Hepatocyte (in vitro differentiated cells): ENCODE measurements around the gene LRRC18. TPM values are rescaled to one million over a fixed set of nuclear protein-coding genes. Genes with fewer than 3 reads are reported as not detected.

Experiments
- DNase-seq: peaks from one replicate; pipeline ENCODE4 v3.0.0-alpha.2; 2016; ENCODE audit warnings: low spot score
- H2AFZ ChIP-seq: fragments of 200-600 bp; sonication (generic); 2 replicates; pipeline ENCODE4 v1.6.0; 2016; ENCODE audit warnings: antibody characterized with exemption, mild to moderate bottlenecking
- H3K27ac ChIP-seq: fragments of 200-600 bp; sonication (generic); 2 replicates; pipeline ENCODE4 v1.5.1; 2016; ENCODE audit warnings: mild to moderate bottlenecking
- H3K27me3 ChIP-seq: fragments of 200-600 bp; sonication (generic); 2 replicates; pipeline ENCODE4 v1.6.1; 2016
- H3K36me3 ChIP-seq: fragments of 200-600 bp; sonication (generic); replicated peaks from 2 replicates; pipeline ENCODE4 v1.5.1; 2016; ENCODE audit warnings: low read depth; ENCODE audit not compliant: insufficient read depth
- H3K4me1 ChIP-seq: fragments of 200-600 bp; sonication (generic); 2 replicates; pipeline ENCODE4 v1.5.1; 2016; ENCODE audit warnings: mild to moderate bottlenecking, moderate library complexity; ENCODE audit not compliant: insufficient read depth
- H3K4me2 ChIP-seq: fragments of 200-600 bp; sonication (generic); 2 replicates; pipeline ENCODE4 v1.6.0; 2016
- H3K4me3 ChIP-seq: fragments of 200-600 bp; sonication (generic); 2 replicates; pipeline ENCODE4 v1.5.1; 2016; ENCODE audit warnings: mild to moderate bottlenecking
- H3K79me2 ChIP-seq: fragments of 200-600 bp; sonication (generic); 2 replicates; pipeline ENCODE4 v1.6.0; 2017; ENCODE audit warnings: mild to moderate bottlenecking
- H3K9me2 ChIP-seq: fragments of 200-600 bp; sonication (generic); replicated peaks from 2 replicates; pipeline ENCODE4 v1.6.0; 2017; ENCODE audit warnings: mild to moderate bottlenecking; ENCODE audit not compliant: insufficient read depth
- H3K9me3 ChIP-seq: fragments of 200-600 bp; sonication (generic); 2 replicates; pipeline ENCODE4 v1.5.1; 2016; ENCODE audit warnings: low read depth, mild to moderate bottlenecking
- H4K20me1 ChIP-seq: fragments of 200-600 bp; sonication (generic); 2 replicates; pipeline ENCODE4 v1.6.0; 2016; ENCODE audit warnings: mild to moderate bottlenecking; ENCODE audit not compliant: insufficient read depth, poor library complexity, severe bottlenecking
- EZH2 ChIP-seq: fragments of 200-600 bp; sonication (generic); IDR thresholded peaks from 2 replicates; pipeline ENCODE4 v1.6.1; 2016; ENCODE audit warnings: antibody characterized with exemption, mild to moderate bottlenecking, borderline replicate concordance
- EZH2phosphoT487 ChIP-seq: fragments of 200-600 bp; sonication (generic); IDR thresholded peaks from one replicate; pipeline ENCODE4 v1.6.1; 2018; ENCODE audit warnings: antibody characterized with exemption, mild to moderate bottlenecking, low read depth, moderate library complexity; ENCODE audit not compliant: unreplicated experiment, severe bottlenecking
- WGBS: methylation state at CpG from one replicate; pipeline ENCODE4 v1.1.6; 2016; ENCODE audit warnings: low lambda C conversion rate; ENCODE audit errors: missing lambda C conversion rate; 5-methylcytosine and 5-hydroxymethylcytosine counted together
- polyA plus RNA-seq: library from polyadenylated mRNA; unstranded; fragments of >200 nt; fragmentation: Nextera tagmentation; extraction: Ambion mirVana; gene quantifications from 2 replicates; pipeline ENCODE4 v1.2.1, GENCODE V29; 2016
- total RNA-seq: library from RNA; depleted of rRNA; stranded (reverse); fragments of >200 nt; gene quantifications from 2 replicates; pipeline ENCODE4 v1.2.3, GENCODE V29; 2014
- TF ChIP-seq, protein P1 (sequence below): fragments of 200-600 bp; sonication (generic); IDR thresholded peaks from 2 replicates; pipeline ENCODE4 v1.5.1; 2016; ENCODE audit warnings: antibody characterized with exemption, mild to moderate bottlenecking; ENCODE audit not compliant: poor library complexity

The LRRC18 gene
- total and polyA plus RNA-seq, 2 experiments from 2014 or later = not detected

DNA sequence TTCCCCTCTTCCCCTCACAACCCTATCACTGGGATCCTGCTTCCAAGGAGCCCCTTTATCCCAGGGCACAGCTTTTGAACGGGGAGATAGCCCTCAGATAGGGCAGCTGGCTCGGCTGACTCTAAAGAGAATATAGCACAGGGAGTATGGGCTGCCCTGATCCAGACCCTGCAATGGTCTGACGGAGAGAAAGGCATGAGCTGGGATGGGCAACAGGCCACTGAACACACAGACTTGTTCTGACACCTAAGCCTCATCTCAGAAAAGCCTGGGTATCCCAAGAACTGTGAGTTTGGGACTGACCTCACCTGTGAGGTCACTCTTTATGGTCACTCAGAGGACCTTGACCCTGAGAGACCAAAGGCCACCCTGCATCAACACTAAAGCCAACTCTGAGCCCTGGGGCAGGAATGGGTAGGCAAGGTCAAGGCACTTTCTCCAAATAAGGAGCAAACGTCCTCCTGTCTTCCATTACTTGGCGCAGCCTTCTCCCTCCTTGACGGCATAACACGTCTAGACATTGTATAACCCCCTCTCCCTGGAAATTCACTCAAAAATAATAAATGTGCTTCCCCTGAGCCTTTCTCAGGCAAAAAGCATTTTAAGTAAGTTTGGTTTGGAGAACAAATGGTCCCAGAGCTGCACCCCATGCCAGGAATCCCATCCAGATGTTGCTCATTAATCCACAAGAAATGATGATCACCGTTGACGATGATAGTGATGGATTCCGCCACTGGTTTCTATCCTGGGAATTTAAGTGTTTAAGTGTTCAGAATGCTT lies 8.2 kb upstream of the LRRC18 start:
- no peaks in the 10 kb centered on the region for H3K9me2 ChIP-seq
- no peak overlapping the region for H2AFZ ChIP-seq
- WGBS = 73% methylated on average over 10 of the region's 10 CpGs
- no peaks in the 10 kb centered on the region for H3K9me3 ChIP-seq
- no peak overlapping the region for H3K4me2 ChIP-seq
- no peaks in the 10 kb centered on the region for H4K20me1 ChIP-seq
- no peaks in the 10 kb centered on the region for H3K79me2 ChIP-seq
- TF ChIP-seq EZH2 (no peak), EZH2phosphoT487 (no peak)
- TF ChIP-seq, protein P1, sequence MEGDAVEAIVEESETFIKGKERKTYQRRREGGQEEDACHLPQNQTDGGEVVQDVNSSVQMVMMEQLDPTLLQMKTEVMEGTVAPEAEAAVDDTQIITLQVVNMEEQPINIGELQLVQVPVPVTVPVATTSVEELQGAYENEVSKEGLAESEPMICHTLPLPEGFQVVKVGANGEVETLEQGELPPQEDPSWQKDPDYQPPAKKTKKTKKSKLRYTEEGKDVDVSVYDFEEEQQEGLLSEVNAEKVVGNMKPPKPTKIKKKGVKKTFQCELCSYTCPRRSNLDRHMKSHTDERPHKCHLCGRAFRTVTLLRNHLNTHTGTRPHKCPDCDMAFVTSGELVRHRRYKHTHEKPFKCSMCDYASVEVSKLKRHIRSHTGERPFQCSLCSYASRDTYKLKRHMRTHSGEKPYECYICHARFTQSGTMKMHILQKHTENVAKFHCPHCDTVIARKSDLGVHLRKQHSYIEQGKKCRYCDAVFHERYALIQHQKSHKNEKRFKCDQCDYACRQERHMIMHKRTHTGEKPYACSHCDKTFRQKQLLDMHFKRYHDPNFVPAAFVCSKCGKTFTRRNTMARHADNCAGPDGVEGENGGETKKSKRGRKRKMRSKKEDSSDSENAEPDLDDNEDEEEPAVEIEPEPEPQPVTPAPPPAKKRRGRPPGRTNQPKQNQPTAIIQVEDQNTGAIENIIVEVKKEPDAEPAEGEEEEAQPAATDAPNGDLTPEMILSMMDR = no peak
- peak overlapping the region; percentile 15 for H3K27ac ChIP-seq
- no peaks in the 10 kb centered on the region for H3K27me3 ChIP-seq
- H3K4me1 ChIP-seq = peaks cover 30% of the 10 kb centered on the region
- no peak overlapping the region for H3K4me3 ChIP-seq
- H3K36me3 ChIP-seq = no peaks in the 10 kb centered on the region
- DNase-seq = no peak

DNA sequence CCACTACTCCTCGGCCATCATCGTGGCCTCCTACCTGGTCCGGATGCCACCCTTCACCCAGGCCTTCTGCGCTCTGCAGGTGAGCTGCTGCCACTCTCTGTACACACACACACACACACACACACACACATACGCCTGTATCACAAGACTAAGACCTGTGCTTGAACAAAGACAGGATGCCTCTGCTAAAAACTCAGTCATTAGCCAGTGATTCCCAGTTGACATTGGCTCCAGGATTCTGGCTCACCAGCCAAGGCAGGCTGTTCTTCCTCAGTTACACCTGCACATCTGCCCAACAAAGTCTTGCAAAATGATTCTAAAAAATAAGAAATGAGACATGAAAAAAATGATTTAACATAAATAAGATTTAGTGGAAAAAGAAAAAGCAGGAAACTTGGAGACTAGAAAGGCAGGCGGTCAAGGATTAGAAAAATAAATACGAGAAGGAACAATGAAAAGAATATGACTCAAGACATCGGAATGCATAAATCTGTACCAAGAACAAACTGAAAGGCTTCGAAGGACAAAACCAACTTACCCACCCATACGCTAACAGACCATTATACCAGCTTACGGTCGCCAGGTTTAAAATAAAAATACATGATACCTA lies 7.4 kb upstream of the LRRC18 start:
- no peaks in the 10 kb centered on the region for H3K36me3 ChIP-seq
- WGBS = 70% methylated on average over 12 of the region's 12 CpGs
- no peaks in the 10 kb centered on the region for H3K79me2 ChIP-seq
- no peak overlapping the region for H2AFZ ChIP-seq
- peaks cover 30% of the 10 kb centered on the region for H3K4me1 ChIP-seq
- H4K20me1 ChIP-seq = no peaks in the 10 kb centered on the region
- no peak overlapping the region for H3K4me3 ChIP-seq
- DNase-seq = peak; percentile 33
- H3K9me3 ChIP-seq = no peaks in the 10 kb centered on the region
- H3K9me2 ChIP-seq = no peaks in the 10 kb centered on the region
- TF ChIP-seq, protein P1 = no peak
- TF ChIP-seq EZH2phosphoT487 = no peak
- TF ChIP-seq EZH2 = no peak
- no peaks in the 10 kb centered on the region for H3K27me3 ChIP-seq
- no peak overlapping the region for H3K4me2 ChIP-seq
- peak overlapping the region; percentile 6 for H3K27ac ChIP-seq

DNA sequence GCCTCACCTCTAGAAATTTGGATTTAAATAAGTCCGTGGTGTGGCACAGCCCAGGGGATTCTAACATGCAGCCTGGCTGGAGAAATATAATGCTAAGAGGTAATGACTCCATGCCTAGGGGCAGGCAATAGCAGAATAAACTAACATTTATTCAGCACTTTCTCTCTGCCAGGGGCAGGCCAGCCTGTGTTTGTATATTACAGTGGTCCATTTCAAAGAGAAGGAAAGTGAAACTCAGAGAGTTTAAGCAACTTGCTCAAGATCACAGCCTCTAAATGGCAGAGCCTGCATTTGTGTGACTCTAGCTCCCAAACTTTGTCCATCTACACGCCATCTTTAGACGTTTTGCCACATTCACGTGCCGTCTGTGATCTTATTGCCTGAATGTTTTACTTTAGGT lies 6.7 kb upstream of the LRRC18 start:
- Histone ChIP-seq H3K27ac (no peak overlapping the region), H2AFZ (no peak overlapping the region)
- TF ChIP-seq EZH2 (no peak), EZH2phosphoT487 (no peak)
- TF ChIP-seq, protein P1 = no peak

More for the DNA sequence above, 6.7 kb upstream of the LRRC18 start:
- H3K79me2 ChIP-seq = no peaks in the 10 kb centered on the region
- H3K36me3 ChIP-seq = no peaks in the 10 kb centered on the region
- no peaks in the 10 kb centered on the region for H3K27me3 ChIP-seq
- H3K4me3 ChIP-seq = no peak overlapping the region
- no peak overlapping the region for H3K4me2 ChIP-seq
- no peaks in the 10 kb centered on the region for H3K9me3 ChIP-seq
- H3K9me2 ChIP-seq = no peaks in the 10 kb centered on the region
- no peak for DNase-seq
- H3K4me1 ChIP-seq = peaks cover 30% of the 10 kb centered on the region
- WGBS = 85% methylated on average over 5 of the region's 5 CpGs
- no peaks in the 10 kb centered on the region for H4K20me1 ChIP-seq
